Osteocyte (in vitro differentiated cells): Measurements from ENCODE around the gene FMO4. TPM values are rescaled to one million over a fixed set of nuclear protein-coding genes. Genes with fewer than 3 reads are reported as not detected.
"Not testable (repeated sequence)": the region's sequence is repeated elsewhere in the genome, so short reads cannot be mapped to it uniquely, and the experiment has no call there.

Source experiments
- DNase-seq: peaks from one replicate; pipeline ENCODE4 v3.0.0; 2021; ENCODE audit warnings: mixed read lengths; ENCODE audit not compliant: unreplicated experiment; ENCODE audit errors: extremely low spot score
- H3K27ac Mint-ChIP-seq: one replicate; pipeline ENCODE4 v1.8.0; 2021; ENCODE audit warnings: mild to moderate bottlenecking, mixed read lengths; ENCODE audit not compliant: unreplicated experiment
- H3K27me3 Mint-ChIP-seq: one replicate; pipeline ENCODE4 v1.8.0; 2021; ENCODE audit warnings: mixed read lengths; ENCODE audit not compliant: unreplicated experiment
- H3K36me3 Mint-ChIP-seq: one replicate; pipeline ENCODE4 v1.8.0; 2021; ENCODE audit warnings: mixed read lengths; ENCODE audit not compliant: unreplicated experiment
- H3K4me1 Mint-ChIP-seq: one replicate; pipeline ENCODE4 v1.8.0; 2021; ENCODE audit warnings: mixed read lengths; ENCODE audit not compliant: unreplicated experiment
- H3K4me3 Mint-ChIP-seq: one replicate; pipeline ENCODE4 v1.8.0; 2021; ENCODE audit warnings: mild to moderate bottlenecking, moderate library complexity, mixed read lengths; ENCODE audit not compliant: unreplicated experiment
- H3K9me3 Mint-ChIP-seq: one replicate; pipeline ENCODE4 v1.8.0; 2021; ENCODE audit warnings: mixed read lengths; ENCODE audit not compliant: unreplicated experiment
- total RNA-seq: library from RNA; stranded (reverse); gene quantifications from 2 replicates; pipeline ENCODE4 v1.2.1, GENCODE V29; 2021
- TF ChIP-seq, protein P1 (sequence below): fragments of 200-600 bp; sonication (generic); IDR thresholded peaks from 2 replicates; pipeline ENCODE4 v1.5.0; 2021; ENCODE audit warnings: antibody characterized with exemption, mild to moderate bottlenecking, moderate library complexity

The FMO4 gene
- total RNA-seq, 1 donor from 2014 or later, result 4.1 TPM

GRCh38 chr1:171290621-171291020 lies 23.4 kb upstream of the FMO4 start:
- H3K4me3 Mint-ChIP-seq, result no peak overlapping the region

GRCh38 chr1:171292799-171293198 lies 21.2 kb upstream of the FMO4 start:
- DNase-seq, result no peak
- no peaks in the 10 kb centered on the region for H3K36me3 Mint-ChIP-seq
- no peaks in the 10 kb centered on the region for H3K27me3 Mint-ChIP-seq
- H3K9me3 Mint-ChIP-seq, result no peaks in the 10 kb centered on the region
- no peak overlapping the region for H3K4me3 Mint-ChIP-seq
- TF ChIP-seq, protein P1, sequence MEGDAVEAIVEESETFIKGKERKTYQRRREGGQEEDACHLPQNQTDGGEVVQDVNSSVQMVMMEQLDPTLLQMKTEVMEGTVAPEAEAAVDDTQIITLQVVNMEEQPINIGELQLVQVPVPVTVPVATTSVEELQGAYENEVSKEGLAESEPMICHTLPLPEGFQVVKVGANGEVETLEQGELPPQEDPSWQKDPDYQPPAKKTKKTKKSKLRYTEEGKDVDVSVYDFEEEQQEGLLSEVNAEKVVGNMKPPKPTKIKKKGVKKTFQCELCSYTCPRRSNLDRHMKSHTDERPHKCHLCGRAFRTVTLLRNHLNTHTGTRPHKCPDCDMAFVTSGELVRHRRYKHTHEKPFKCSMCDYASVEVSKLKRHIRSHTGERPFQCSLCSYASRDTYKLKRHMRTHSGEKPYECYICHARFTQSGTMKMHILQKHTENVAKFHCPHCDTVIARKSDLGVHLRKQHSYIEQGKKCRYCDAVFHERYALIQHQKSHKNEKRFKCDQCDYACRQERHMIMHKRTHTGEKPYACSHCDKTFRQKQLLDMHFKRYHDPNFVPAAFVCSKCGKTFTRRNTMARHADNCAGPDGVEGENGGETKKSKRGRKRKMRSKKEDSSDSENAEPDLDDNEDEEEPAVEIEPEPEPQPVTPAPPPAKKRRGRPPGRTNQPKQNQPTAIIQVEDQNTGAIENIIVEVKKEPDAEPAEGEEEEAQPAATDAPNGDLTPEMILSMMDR, result no peak
- H3K27ac Mint-ChIP-seq, result no peak overlapping the region
- H3K4me1 Mint-ChIP-seq, result peaks cover 25% of the 10 kb centered on the region

More at GRCh38 chr1:171290621-171291020, 23.4 kb upstream of the FMO4 start:
- Mint-ChIP-seq H3K36me3 (no peaks in the 10 kb centered on the region), H3K27me3 (peaks cover 5% of the 10 kb centered on the region), H3K27ac (no peak overlapping the region), H3K9me3 (no peaks in the 10 kb centered on the region), H3K4me1 (peaks cover 21% of the 10 kb centered on the region)
- TF ChIP-seq, protein P1, result no peak
- no peak for DNase-seq

DNA sequence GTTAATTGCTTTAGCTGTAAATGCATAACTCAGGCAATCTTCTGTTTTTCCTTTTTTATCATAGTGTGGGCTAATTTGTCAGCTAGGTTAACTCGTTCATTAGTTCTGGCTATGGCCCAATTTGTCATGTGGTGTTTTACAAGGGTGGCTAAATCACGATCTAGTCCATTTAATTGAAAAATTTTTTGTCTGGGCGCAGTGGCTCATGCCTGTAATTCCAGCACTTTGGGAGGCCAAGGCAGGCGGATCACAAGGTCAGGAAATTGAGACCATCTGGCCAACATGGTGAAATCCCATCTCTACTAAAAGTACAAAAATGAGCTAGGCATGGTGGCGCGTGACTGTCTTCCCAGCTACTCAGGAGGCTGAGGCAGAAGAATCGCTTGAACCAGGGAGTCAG lies 18.6 kb upstream of the FMO4 start:
- H3K27me3 Mint-ChIP-seq, H3K9me3 Mint-ChIP-seq, H3K36me3 Mint-ChIP-seq, DNase-seq, H3K4me3 Mint-ChIP-seq: not testable (repeated sequence)
- Mint-ChIP-seq H3K27ac (peak overlapping the region; percentile 68), H3K4me1 (peaks cover 25% of the 10 kb centered on the region)

GRCh38 chr1:171295821-171296220 lies 18.2 kb upstream of the FMO4 start:
- no peak overlapping the region for H3K4me3 Mint-ChIP-seq
- H3K27ac Mint-ChIP-seq, result no peak overlapping the region
- peaks cover 11% of the 10 kb centered on the region for H3K9me3 Mint-ChIP-seq
- H3K4me1 Mint-ChIP-seq, result peaks cover 25% of the 10 kb centered on the region
- H3K36me3 Mint-ChIP-seq, result peaks cover 2% of the 10 kb centered on the region
- H3K27me3 Mint-ChIP-seq, result peaks cover 2% of the 10 kb centered on the region
- TF ChIP-seq, protein P1, result no peak
- DNase-seq, result no peak

DNA sequence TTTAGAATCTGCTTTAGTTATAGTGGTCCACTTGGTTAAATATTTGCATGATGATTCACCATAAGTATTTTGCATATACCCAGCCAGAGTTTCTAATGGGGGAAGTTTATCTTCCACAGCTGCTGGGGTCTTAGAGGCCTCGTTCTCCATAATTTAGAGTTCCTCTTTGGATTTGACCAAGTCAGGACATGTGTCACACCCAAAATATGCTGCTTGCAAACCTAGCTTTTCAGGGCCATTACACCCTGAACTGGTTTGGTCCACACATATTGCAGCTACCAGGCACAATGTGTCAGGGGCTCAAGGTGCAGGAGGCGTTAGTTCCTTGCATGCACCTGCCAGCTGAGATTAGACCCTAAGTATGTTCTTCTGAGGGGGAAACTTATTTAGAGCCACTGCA lies 17.1 kb upstream of the FMO4 start:
- H3K36me3 Mint-ChIP-seq, result peaks cover 4% of the 10 kb centered on the region
- no peak overlapping the region for H3K27ac Mint-ChIP-seq
- TF ChIP-seq, protein P1, result no peak
- H3K9me3 Mint-ChIP-seq, result peaks cover 20% of the 10 kb centered on the region
- H3K4me3 Mint-ChIP-seq, result no peak overlapping the region
- peaks cover 25% of the 10 kb centered on the region for H3K4me1 Mint-ChIP-seq
- no peak for DNase-seq
- peaks cover 2% of the 10 kb centered on the region for H3K27me3 Mint-ChIP-seq

- Mint-ChIP-seq H3K9me3 (peaks cover 24% of the 10 kb centered on the region), H3K36me3 (peaks cover 4% of the 10 kb centered on the region), H3K27ac (no peak overlapping the region), H3K4me3 (no peak overlapping the region), H3K27me3 (peaks cover 2% of the 10 kb centered on the region), H3K4me1 (peaks cover 21% of the 10 kb centered on the region)
- no peak for DNase-seq
- TF ChIP-seq, protein P1, result no peak
Observed at GRCh38 chr1:171298696-171299095, 15.3 kb upstream of the FMO4 start.
